Fibroblast of skin of scalp (primary cell): ENCODE data around the gene RHOC.

Source experiments
- DNase-seq: peaks from one replicate; pipeline ENCODE4 v3.0.0-alpha.2; 2013

Gene RHOC

GRCh38 chr1:112701227-112702066 lies 5.5 kb downstream of the RHOC start:
- no peak for DNase-seq

DNA sequence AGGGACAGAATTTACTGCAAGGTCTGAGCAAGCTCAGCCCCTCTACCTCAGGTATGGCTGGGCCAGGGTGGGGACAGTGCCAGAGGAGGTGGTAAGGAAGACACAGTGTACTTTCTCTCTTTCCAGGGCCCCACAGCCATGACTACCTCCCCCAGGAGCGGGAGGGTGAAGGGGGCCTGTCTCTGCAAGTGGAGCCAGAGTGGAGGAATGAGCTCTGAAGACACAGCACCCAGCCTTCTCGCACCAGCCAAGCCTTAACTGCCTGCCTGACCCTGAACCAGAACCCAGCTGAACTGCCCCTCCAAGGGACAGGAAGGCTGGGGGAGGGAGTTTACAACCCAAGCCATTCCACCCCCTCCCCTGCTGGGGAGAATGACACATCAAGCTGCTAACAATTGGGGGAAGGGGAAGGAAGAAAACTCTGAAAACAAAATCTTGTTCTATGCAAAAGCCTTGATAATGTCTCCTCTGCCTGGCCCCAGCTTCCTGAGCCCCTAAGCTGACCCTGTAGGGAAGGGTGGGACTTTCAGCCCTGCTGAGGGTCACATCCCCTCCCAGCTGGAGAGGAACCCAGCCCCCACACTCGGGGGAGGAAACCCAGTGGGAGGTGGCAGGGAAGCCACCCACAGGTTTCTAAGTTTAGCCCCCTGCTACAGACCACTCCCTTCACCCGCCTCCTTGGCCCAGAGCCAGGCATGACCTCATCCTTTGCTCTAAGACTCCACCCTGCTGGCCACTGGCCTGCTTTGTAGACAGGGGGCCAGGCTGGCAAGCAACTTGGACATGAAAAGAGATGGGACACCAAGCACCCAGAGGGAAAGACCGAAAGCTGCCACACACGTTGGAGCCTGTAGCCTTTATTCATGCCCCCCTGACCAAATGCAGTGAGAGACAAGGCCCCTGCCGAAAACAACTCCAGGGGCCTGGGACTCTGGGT lies 6.4 kb downstream of the RHOC start:
- DNase-seq: peak; percentile 99

GRCh38 chr1:112699425-112700144 lies 7.3 kb downstream of the RHOC start:
- no peak for DNase-seq

DNA sequence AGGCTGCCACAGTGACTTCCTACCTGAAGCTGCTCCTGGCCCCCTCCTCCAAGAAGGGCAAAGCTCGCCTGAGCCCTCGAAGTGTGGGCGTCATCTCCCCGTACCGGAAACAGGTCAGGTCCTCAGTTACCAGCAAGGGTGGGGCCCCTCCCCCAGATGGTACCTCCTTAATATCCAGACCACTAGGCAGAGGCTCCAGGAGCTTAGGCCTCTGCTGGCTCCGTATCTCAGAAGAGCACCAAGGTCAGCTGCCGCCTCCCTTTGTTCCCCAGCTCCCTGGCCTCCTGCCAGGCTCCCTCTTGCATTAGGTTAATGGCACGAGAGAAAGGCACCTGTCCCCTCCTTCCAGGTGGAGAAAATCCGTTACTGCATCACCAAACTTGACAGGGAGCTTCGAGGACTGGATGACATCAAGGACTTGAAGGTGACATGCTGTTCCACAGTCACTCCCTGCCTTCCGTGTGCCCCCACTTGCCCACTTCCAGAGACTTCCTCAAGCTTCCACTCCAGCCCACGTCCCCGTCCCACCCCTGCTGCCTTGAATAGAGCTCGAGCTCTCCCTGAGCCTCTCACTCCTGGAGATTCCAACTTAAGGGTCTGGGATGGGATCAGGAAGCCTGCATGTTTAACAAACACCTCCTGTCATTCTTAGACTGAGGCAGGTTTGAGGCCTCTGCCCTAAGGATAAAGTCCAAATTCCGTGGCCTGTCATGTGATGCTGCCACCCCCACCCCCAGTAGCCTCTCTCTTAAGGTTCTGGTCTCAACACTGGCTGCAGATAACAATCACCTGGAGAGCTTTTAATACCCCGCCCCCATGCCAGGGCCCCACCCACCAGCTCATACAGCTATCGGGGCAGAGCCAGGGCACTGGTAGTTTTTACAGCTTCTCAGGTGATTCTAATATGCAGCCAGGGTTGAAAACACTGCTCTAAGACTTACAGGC lies 8.3 kb downstream of the RHOC start:
- DNase-seq: no peak

DNA sequence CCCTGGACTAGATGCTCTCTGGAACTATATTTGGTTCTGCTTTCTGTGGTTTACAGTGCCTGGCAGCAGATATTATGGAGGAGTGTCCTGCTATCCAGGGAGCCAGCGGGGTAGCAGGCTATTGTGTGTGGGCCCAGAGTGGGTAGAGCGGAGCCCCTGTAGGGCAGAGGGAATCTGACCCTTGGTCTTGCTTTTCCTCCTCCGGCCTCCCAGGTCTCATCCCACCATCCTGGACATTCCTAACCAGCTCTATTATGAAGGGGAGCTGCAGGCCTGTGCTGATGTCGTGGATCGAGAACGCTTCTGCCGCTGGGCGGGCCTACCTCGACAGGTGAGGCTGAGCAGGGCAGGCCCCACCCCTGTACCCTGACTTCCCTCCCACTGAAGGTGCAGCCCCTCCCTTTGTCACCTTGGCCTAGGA lies 9.1 kb downstream of the RHOC start:
- DNase-seq: no peak

DNA sequence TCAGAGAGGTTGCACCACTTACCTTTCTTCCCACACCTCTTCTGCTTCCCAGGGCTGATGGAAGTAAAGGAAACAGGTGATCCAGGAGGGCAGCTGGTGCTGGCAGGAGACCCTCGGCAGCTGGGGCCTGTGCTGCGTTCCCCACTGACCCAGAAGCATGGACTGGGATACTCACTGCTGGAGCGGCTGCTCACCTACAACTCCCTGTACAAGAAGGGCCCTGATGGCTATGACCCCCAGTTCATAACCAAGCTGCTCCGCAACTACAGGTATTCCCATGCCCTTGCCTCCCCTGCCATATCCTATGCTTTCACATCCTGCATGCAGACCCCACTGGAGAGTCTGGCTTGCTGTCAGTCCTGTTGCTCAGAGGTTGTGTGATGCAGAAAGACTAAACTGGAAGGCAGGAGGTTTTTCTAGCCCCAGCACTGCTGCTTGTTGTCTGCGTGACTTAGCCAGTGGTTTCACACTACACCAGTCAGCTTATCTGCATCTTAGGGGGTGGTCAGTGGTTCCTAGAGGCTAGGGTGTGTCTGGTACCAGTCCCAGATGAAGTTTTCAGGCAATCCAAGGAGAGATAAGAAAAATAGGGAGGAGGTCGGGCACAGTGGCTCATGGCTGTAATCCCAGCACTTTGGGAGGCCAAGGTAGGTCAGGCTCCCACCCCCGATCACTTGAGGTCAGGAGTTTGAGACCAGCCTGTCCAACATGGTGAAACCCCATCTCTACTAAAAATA lies 10.2 kb downstream of the RHOC start:
- DNase-seq: no peak

DNA sequence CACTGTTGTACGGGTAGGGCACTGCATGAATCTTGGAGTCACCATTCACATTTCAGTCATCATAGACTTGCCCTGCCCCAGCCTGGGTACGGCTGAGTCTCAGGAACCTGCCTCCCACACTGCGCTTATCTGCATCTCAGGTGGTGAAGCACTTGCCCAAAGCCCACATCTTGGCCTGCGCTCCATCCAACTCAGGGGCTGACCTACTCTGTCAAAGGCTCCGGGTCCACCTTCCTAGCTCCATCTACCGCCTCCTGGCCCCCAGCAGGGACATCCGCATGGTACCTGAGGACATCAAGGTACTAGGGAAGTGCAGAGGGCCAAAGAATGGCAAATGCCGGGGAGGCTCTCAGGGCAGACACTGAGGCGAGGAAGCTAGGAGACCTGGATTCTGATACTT lies 11.7 kb downstream of the RHOC start:
- DNase-seq: no peak

DNA sequence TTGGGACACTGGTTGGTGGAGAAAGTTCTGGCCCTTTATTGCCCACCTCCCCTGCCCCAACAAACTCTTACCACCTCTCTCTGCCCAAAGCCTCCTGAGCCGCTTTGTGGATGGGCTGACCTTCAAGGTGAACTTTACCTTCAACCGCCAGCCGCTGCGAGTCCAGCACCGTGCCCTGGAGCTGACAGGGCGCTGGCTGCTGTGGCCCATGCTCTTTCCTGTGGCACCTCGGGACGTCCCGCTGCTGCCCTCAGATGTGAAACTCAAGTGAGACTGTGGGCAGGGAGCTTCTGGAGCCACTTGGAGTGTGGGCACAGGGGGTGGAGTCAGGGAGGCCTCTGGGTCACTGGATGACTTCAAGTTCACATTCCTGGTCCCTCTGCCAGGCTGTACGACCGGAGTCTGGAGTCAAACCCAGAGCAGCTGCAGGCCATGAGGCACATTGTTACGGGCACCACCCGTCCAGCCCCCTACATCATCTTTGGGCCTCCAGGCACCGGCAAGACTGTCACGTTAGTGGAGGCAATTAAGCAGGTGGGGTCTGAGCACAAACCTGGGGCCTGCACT lies 12.5 kb downstream of the RHOC start:
- DNase-seq: no peak

DNA sequence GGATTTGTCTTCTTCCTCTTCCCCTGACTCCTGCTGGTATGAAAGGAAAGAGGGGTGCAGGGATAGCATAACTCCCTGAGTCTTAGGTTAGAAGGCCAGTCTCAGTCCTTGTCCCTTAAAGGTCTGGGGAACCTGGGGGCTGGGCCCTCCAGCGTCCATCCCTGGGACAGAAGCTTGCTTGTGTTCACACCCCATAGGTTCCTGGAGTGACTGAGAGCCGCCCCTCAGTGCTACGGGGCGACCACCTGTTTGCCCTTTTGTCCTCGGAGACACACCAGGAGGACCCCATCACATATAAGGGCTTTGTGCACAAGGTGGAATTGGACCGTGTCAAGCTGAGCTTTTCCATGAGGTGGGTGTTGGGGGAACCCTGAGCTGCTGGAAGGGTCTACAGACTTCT lies 13.1 kb downstream of the RHOC start:
- DNase-seq: no peak

DNA sequence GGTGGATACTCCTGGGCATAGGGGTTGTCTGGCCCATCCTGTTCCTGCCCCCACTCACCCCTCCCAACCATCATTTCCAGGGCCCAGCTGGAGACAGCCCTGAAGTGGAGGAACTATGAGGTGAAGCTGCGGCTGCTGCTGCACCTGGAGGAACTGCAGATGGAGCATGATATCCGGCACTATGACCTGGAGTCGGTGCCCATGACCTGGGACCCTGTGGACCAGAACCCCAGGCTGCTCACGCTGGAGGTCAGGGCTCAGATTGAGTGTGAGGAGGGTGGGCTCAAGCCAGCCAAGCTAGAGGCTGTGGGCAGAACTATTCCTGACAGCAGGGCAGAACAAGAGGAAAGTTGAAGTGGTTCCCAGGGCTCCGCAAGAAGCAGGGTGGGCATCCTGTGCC lies 14.2 kb downstream of the RHOC start:
- DNase-seq: no peak

- DNase-seq: no peak
These were observed 17.1 kb downstream of the RHOC start for GRCh38 chr1:112689842-112690237.

GRCh38 chr1:112689196-112689841 lies 17.6 kb downstream of the RHOC start:
- no peak for DNase-seq

GRCh38 chr1:112688781-112689193 lies 18.1 kb downstream of the RHOC start:
- DNase-seq: no peak

GRCh38 chr1:112687785-112688496 lies 19.0 kb downstream of the RHOC start:
- DNase-seq: no peak

- DNase-seq: no peak
These were observed 19.6 kb downstream of the RHOC start for GRCh38 chr1:112687361-112687760.

DNA sequence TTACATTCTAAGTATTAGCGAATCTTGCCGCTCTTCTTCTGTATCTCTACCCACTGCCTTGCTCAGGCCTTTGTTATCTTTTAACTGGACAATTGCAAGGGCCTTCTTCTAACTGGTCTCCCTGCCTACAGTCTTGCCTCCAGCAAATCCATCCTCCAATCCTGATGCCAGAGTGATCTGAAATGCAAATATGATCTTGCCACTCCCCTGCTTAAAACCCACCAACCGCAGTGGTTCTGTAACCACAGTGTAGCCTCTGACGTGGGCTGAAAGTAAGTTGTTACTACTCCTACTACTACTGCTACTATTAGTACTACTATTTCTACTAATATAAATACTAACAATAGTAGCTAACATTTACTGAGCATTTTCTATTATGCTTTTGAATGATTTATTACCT lies 20.1 kb downstream of the RHOC start:
- no peak for DNase-seq

DNA sequence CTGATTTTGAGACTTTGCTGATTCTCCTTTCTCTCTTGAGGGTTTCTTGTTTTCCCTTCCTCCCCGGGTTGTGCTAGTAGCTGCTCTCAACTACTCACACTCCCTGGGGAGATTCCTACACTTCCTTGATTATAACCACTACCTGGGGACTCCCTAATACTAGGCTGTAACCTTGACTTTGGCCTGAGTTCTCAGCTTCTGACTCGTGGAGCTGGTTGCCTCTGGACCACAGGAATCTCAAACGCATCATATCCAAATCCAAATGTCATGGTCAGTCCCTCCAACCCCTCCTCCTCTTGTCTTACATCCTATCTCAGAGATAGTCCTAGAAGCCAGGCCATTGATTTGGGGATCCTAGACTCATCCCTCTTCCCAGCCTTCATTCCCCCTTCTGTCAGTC lies 20.5 kb downstream of the RHOC start:
- DNase-seq: peak; percentile 42

GRCh38 chr1:112685913-112686312 lies 21.0 kb downstream of the RHOC start:
- DNase-seq: no peak

DNA sequence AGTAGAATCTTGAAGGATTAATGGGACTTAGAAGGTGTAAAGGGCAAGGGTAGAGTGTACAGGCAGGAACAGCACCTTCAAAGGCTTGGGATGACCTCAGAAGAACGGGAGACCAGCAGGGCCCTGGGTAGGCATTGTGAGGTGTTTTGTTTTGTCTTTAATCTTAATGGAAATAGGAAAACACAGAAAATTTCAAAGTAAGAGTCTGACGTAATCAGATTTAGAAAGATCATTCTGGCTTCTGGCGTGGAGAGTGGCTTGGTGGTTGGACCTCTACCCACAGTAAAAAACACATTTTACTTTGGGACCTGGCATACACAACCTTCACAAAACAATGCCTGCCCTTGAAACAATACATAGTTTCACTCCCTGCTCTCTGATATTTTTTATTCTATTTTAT lies 28.3 kb downstream of the RHOC start:
- no peak for DNase-seq
